HL-60 (cell line): ENCODE results near the gene SHC3.

ENCODE experiments used
- DNase-seq, 2 experiments: peaks; one replicate each; pipeline ENCODE4 v3.0.0-alpha.2; 2010 to 2020; ENCODE audit warnings: low read depth in 1 of 2, low spot score in 1 of 2
- H3K27ac ChIP-seq: fragments of 250-450 bp; sonication (Bioruptor Pico); replicated peaks from 2 replicates; pipeline ENCODE4 v1.5.1; 2020; ENCODE audit warnings: mild to moderate bottlenecking, moderate library complexity
- H3K27me3 ChIP-seq: fragments of 250-450 bp; sonication (Bioruptor Pico); 2 replicates; pipeline ENCODE4 v1.5.1; 2021; ENCODE audit warnings: mild to moderate bottlenecking, moderate library complexity; ENCODE audit not compliant: insufficient read depth, poor library complexity, severe bottlenecking
- H3K4me3 ChIP-seq: replicated peaks from 2 replicates; pipeline ENCODE4 v1.5.1; 2011; ENCODE audit warnings: mild to moderate bottlenecking, control low read depth, low read length; ENCODE audit not compliant: insufficient read depth
- CTCF ChIP-seq: IDR thresholded peaks from one replicate; pipeline ENCODE4 v1.5.1; 2011; ENCODE audit warnings: low read length, control low read depth, inconsistent platforms; ENCODE audit not compliant: insufficient read depth
- GABPA ChIP-seq: IDR thresholded peaks from 2 replicates; pipeline ENCODE4 v1.6.1; 2012; ENCODE audit warnings: low read depth
- POLR2AphosphoS5 ChIP-seq: IDR thresholded peaks from 2 replicates; pipeline ENCODE4 v1.6.1; 2012; ENCODE audit warnings: low read depth
- REST ChIP-seq: IDR thresholded peaks from 2 replicates; pipeline ENCODE4 v1.6.1; 2012; ENCODE audit warnings: low read depth; ENCODE audit not compliant: insufficient replicate concordance
- SPI1 ChIP-seq: IDR thresholded peaks from 2 replicates; pipeline ENCODE4 v1.6.1; 2012; ENCODE audit warnings: low read depth, mild to moderate bottlenecking, borderline replicate concordance

SHC3 gene

GRCh38 chr9:89000973-89001916 lies 177.4 kb downstream of the SHC3 start:
- H3K27ac ChIP-seq = no peak overlapping the region
- TF ChIP-seq CTCF (peak; percentile 30), GABPA (no peak)
- H3K27me3 ChIP-seq = no peaks in the 10 kb centered on the region
- peak; percentile 41 to 90 for DNase-seq
- no peak overlapping the region for H3K4me3 ChIP-seq

DNA sequence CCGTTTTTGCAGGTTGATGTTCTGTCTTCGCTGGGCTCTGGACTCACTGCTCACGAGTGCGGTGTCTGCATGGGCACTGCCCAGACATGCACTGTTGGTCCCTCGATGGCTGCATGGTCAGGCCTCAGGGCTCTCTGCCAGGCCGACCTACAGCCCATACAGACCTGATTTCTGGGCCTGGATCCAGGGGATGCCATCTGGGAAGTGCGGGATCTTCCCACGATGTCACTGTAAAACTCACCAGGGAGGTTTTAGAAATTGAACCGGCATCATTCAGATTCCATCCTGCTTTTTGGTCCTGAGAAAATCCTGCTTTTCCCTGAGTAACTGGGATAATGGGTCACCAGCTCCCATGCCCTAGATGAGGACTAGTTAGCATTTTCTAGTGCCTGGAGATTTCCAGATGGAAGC lies 178.2 kb downstream of the SHC3 start:
- DNase-seq = no peak
- Histone ChIP-seq H3K4me3 (no peak overlapping the region), H3K27ac (no peak overlapping the region), H3K27me3 (no peaks in the 10 kb centered on the region)
- TF ChIP-seq SPI1 (no peak), CTCF (no peak), REST (no peak), GABPA (no peak), POLR2AphosphoS5 (no peak)

DNA sequence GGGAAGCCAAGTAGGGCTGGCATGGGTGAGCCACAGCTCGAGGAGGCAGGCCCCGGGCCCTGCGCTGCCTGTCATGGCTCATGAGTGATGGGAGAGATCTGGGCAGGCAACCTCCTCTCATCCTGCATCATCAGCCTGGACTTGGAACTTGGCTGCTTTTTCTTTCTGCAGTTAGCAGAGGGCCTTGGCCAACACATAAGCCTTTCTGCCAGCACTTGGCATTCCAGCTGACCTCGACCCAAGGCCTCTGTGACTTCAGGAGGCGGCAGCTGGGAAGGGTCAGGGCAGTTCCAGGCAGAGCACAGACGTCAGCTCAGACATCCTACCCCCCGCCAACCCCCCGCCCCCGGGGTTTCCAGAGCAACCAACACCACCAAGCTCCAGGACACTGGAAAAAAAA lies 179.7 kb downstream of the SHC3 start:
- Histone ChIP-seq H3K4me3 (no peak overlapping the region), H3K27me3 (no peaks in the 10 kb centered on the region), H3K27ac (no peak overlapping the region)
- no peak for TF ChIP-seq GABPA
- DNase-seq = no peak

DNA sequence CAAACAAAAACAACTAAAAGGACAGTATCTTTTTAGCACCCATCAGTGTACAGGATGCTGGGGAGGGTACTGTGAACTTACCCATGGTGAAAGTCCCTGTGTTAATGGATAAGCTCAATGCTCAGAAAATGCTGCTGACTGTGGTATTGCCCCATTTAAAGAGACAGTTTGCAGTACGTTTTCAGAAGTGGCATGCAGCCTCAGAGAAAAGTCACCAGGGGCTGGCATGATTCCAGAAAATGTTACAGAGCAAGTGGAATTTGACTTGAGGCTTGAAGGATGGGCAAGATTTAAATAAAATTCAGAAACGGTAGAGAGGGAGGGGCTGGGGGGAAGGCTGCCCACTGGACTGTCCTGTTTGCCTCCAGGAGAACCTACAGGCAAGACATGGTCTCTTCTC lies 180.1 kb downstream of the SHC3 start:
- Histone ChIP-seq H3K27ac (no peak overlapping the region), H3K4me3 (no peak overlapping the region), H3K27me3 (no peaks in the 10 kb centered on the region)
- TF ChIP-seq REST (no peak), POLR2AphosphoS5 (no peak), CTCF (no peak), SPI1 (no peak), GABPA (no peak)
- DNase-seq = peak in 1 of 2 experiments; percentile 36
